Stimulated activated CD8-positive, alpha-beta memory T cell treated with anti-CD3 and anti-CD28 coated beads, Interleukin-4, amount 100 ng/mL, for 4 hours (primary cell): ENCODE results near the gene SLC5A12.
"Not testable (repeated sequence)": the region's sequence is repeated elsewhere in the genome, so short reads cannot be mapped to it uniquely, and the experiment has no call there.

Source experiments
- DNase-seq, 2 donors: peaks; one replicate each; pipeline ENCODE4 v3.0.0-alpha.2; 2020; ENCODE audit warnings: low read depth in 2 of 2, low spot score in 1 of 2

Gene SLC5A12

GRCh38 chr11:26662916-26663315 is 58.9 kb downstream of the SLC5A12 start:
- DNase-seq = no peak

DNA sequence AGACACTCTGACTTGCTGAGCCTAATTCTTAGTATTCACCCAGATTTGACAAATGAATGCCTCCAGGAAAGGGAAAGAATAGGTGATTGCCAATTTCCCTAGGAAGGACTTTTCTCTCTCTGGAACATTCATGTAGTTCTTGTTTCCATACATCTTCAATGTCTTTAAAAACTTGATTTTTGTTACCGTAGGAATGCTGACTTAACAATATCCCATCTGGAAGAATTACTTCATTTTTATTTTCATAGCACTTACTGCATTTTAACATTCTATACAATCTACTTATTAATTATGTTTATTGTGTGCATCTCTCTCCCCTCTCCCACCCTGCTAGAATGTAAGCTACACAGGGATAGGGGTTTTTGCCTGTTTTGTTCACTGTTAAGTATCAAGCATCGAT is 66.6 kb downstream of the SLC5A12 start:
- DNase-seq = no peak

GRCh38 chr11:26651916-26652315 is 69.9 kb downstream of the SLC5A12 start:
- no peak for DNase-seq

- DNase-seq = no peak
These were observed 72.0 kb downstream of the SLC5A12 start for GRCh38 chr11:26649884-26650283.

DNA sequence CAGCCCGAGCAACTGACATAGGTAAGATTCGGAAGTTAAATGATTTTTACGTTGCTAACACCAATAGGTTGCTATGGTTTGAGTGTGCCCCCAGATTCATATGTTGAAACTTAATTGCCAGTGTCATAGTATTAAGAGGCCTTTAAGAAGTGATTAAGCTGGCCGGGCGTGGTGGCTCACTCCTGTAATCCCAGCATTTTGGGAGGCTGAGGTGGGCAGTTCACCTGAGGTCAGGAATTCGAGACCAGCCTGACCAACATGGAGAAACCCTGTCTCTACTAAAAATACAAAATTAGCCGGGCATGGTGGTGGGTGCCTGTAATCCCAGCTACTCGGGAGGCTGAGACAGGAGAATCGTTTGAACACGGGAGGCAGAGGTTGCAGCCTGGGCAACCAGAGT is 78.5 kb downstream of the SLC5A12 start:
- not testable (repeated sequence) for DNase-seq

DNA sequence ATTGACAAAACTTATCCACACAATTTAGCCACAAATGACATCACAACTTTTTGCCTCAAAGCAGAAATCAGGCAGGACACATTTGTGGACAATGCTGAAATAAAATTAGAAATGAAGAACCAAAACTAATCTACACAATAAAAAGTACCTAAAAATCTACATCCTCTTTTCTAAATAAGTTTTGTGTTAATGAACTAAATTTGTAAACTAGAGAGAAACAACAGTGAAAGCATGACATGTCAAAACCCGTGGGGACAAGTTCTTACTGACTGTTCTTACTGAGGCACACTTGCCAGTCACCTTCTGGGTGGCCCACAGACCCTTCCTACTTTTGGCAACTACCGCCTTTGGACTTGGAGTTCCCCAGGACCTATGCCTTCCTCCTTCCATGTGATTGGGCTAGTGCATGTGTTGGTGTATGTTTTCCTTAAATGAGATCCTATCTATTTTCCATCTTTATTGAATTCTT is 89.1 kb downstream of the SLC5A12 start:
- no peak for DNase-seq

GRCh38 chr11:26626346-26626745 is 95.5 kb downstream of the SLC5A12 start:
- DNase-seq = no peak

- DNase-seq = no peak
These were observed 98.7 kb downstream of the SLC5A12 start for GRCh38 chr11:26623076-26623659.

GRCh38 chr11:26622181-26622580 is 99.7 kb downstream of the SLC5A12 start:
- no peak for DNase-seq

DNA sequence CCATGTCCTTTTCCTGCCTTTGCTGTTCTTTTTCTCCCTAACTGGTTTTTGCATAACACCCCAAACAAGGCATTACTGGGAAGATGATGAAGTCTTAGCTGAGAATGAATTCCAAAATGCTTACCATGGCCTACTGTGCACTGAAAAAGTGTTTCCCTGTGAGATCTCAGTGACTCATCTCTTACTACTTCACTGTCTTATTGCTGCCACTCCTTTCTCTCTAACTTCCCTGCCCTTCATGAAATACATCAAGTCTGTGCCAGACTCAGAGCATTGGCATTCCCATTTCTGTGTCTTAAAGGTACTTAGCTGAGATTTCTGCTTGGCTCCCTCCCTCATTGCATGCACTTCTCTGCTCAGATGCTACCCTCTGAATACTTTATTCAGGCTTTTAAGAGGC is 100.7 kb downstream of the SLC5A12 start:
- no peak for DNase-seq

DNA sequence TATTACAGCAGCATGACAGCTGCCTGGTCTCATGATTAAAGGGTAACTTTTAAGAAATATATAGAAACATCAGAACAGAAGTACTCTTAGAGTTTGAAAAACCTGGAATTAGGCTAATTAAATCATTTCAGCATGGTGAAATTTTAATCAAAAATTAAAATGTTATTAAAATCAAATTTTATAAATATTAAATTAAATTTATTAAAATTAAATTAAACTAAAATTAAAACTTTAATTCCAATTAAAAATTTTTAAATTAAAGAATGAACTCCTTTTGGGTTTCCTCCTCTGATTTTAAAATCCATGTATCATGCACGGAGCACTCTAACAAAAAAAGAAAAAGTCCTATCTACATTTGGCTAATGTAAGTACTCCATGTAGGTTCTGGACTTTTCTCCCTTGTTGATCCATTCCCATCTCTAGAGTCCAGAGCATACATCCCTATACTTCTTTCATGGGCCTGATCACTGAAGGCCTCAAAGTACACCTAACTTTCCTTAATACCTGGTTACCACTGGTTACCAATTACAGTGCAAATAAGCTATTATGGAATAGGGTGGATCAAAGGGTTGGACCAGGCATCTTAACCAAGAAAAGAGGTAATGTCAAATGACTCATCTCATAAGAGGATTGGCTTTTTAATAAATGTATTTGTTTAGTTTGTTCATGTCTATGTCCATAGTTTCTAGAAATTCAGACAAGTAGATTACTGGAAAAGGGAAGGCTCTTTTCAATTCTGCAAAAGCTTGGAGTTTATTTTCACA is 101.4 kb downstream of the SLC5A12 start:
- no peak for DNase-seq

GRCh38 chr11:26618441-26618840 is 103.4 kb downstream of the SLC5A12 start:
- DNase-seq = no peak
